CD4-positive, alpha-beta T cell treated with Interleukin-6 at 100 ng/mL for 8 hours (primary cell): ENCODE results near the gene SCAF1.

Experiments used
- DNase-seq: peaks from one replicate; pipeline ENCODE4 v3.0.0-alpha.2; 2020; ENCODE audit warnings: mixed read lengths, low spot score

The SCAF1 gene

GRCh38 chr19:49646586-49646985, 4.6 kb downstream of the SCAF1 start:
- no peak for DNase-seq

- no peak for DNase-seq
These were observed 9.2 kb downstream of the SCAF1 start for GRCh38 chr19:49651029-49651819.

- no peak for DNase-seq
These were observed 10.0 kb downstream of the SCAF1 start for GRCh38 chr19:49651820-49652550.

GRCh38 chr19:49652551-49653465, 10.8 kb downstream of the SCAF1 start:
- no peak for DNase-seq

GRCh38 chr19:49653466-49653806, 11.4 kb downstream of the SCAF1 start:
- no peak for DNase-seq

- no peak for DNase-seq
These were observed 12.6 kb downstream of the SCAF1 start for GRCh38 chr19:49654581-49654980.

- DNase-seq: no peak
These were observed 13.8 kb downstream of the SCAF1 start for GRCh38 chr19:49655570-49656455.

- no peak for DNase-seq
These were observed 14.6 kb downstream of the SCAF1 start for GRCh38 chr19:49656456-49657109.

GRCh38 chr19:49657493-49658138, 15.6 kb downstream of the SCAF1 start:
- no peak for DNase-seq

GRCh38 chr19:49658139-49658517, 16.1 kb downstream of the SCAF1 start:
- no peak for DNase-seq

- DNase-seq: no peak
These were observed 16.8 kb downstream of the SCAF1 start for GRCh38 chr19:49658566-49659442.

GRCh38 chr19:49660338-49660961, 18.4 kb downstream of the SCAF1 start:
- DNase-seq: no peak

- no peak for DNase-seq
These were observed 20.0 kb downstream of the SCAF1 start for GRCh38 chr19:49662011-49662410.

- no peak for DNase-seq
These were observed 21.2 kb downstream of the SCAF1 start for GRCh38 chr19:49663224-49663623.

- DNase-seq: peak; percentile 90
These were observed 22.4 kb downstream of the SCAF1 start for GRCh38 chr19:49664171-49665035.

- no peak for DNase-seq
These were observed 23.0 kb downstream of the SCAF1 start for GRCh38 chr19:49665036-49665350.

GRCh38 chr19:49665351-49666119, 23.5 kb downstream of the SCAF1 start, which contains the start of the genes BCL2L12 and IRF3:
TSS of gene BCL2L12 (plus strand) at chr19:49665933. CDS start at chr19:49666693, 760 bp downstream.
TSS of gene IRF3 (minus strand) at chr19:49665857. CDS start at chr19:49664838, 1,019 bp downstream.
- peak; percentile 98 for DNase-seq
